DND-41 (cell line): ENCODE results near the gene CCDC178.

ENCODE experiments used
- CTCF ChIP-seq: IDR thresholded peaks from 2 replicates; pipeline ENCODE4 v1.5.1; 2012; ENCODE audit warnings: borderline replicate concordance, low read length, moderate library complexity, mild to moderate bottlenecking; ENCODE audit not compliant: poor library complexity, severe bottlenecking; ENCODE audit errors: extremely low read depth
- EZH2 ChIP-seq: IDR thresholded peaks from 3 replicates; pipeline ENCODE4 v1.6.1; 2012; ENCODE audit warnings: borderline replicate concordance, low read depth, mild to moderate bottlenecking, moderate library complexity, low read length, inconsistent platforms; ENCODE audit not compliant: severe bottlenecking

DNA sequence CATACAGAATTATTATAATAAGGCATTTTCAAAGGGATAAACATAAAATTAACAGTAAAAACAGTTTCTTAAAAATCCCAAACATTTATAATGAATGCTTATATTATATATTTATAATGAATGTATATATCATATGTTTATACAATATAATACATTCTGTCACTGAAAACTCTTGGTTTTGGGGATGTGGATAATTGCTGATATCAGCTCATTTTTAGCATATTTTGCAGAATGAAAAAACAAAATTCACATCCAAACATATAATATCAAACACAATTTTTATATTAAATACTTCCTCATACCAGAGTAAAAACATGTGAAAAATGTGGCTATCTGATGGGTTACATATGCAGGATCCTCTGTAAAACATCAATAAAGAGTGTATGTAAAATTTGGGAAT lies 465.0 kb downstream of the CCDC178 start:
- TF ChIP-seq CTCF (no peak), EZH2 (no peak)
